Left forelimb (tissue), 1 donor: ENCODE measurements around the gene RHOT2.

Source experiments
- DNase-seq: peaks from one replicate; pipeline ENCODE4 v3.0.0-alpha.2; 2018; ENCODE audit warnings: low spot score

Gene RHOT2

DNA sequence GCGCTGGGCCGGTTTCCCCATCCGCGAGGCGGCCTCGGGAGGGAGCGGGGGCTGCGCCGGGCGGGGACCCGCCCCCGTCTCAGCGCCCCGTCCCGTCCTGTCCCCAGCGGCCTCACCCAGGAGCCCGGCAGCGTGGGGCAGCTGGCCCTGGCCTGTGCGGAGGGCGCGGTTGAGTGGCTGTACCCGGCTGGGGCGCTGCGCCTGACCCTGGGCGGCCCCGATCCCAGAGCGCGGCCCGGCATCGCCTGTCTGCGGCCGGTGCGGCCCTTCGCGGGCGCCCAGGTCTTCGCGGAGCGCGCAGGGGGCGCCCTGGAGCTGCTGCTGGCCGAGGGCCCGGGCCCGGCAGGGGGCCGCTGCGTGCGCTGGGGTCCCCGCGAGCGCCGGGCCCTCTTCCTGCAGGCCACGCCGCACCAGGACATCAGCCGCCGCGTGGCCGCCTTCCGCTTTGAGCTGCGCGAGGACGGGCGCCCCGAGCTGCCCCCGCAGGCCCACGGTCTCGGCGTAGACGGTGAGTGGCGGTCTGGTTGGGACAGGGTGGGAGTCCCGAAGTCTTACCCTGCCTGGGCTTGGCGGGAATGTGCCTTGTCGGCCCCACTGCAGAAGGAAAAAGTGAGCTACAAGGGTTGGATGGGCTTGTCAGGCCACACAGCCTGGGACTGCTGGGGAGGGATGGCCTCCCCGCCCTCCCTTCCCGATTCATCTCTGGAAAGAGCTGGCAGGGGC lies 47.7 kb downstream of the RHOT2 start:
- DNase-seq: no peak

GRCh38 chr16:716200-716568 lies 48.3 kb downstream of the RHOT2 start:
- no peak for DNase-seq

DNA sequence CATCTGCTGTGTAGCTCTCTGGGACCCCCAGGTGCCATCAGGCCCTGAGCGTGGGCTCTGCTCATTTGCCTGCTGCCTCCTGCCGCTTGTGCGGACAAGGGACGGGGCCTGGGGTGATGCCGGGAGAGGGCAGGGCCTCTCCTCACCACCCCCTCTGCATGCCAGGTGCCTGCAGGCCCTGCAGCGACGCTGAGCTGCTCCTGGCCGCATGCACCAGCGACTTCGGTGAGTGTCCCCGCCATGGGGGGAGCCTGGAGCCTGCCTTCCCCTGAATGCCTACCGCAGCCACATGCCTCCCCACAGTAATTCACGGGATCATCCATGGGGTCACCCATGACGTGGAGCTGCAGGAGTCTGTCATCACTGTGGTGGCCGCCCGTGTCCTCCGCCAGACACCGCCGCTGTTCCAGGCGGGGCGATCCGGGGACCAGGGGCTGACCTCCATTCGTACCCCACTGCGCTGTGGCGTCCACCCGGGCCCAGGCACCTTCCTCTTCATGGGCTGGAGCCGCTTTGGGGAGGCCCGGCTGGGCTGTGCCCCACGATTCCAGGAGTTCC lies 48.9 kb downstream of the RHOT2 start:
- no peak for DNase-seq

- DNase-seq: no peak
Measured at GRCh38 chr16:717450-718245, 49.7 kb downstream of the RHOT2 start.

GRCh38 chr16:718389-718788 lies 50.5 kb downstream of the RHOT2 start:
- DNase-seq: no peak

GRCh38 chr16:718922-719321 lies 51.0 kb downstream of the RHOT2 start:
- no peak for DNase-seq

- no peak for DNase-seq
Measured at GRCh38 chr16:719815-720446, 52.0 kb downstream of the RHOT2 start.

- no peak for DNase-seq
Measured at GRCh38 chr16:720447-720989, 52.6 kb downstream of the RHOT2 start.

GRCh38 chr16:720990-721764 lies 53.2 kb downstream of the RHOT2 start, which contains the start of gene ANTKMT:
Gene ANTKMT (plus strand): TSS chr16:721146. CDS start chr16:721275, 129 bp downstream.
- peak; percentile 88 for DNase-seq

DNA sequence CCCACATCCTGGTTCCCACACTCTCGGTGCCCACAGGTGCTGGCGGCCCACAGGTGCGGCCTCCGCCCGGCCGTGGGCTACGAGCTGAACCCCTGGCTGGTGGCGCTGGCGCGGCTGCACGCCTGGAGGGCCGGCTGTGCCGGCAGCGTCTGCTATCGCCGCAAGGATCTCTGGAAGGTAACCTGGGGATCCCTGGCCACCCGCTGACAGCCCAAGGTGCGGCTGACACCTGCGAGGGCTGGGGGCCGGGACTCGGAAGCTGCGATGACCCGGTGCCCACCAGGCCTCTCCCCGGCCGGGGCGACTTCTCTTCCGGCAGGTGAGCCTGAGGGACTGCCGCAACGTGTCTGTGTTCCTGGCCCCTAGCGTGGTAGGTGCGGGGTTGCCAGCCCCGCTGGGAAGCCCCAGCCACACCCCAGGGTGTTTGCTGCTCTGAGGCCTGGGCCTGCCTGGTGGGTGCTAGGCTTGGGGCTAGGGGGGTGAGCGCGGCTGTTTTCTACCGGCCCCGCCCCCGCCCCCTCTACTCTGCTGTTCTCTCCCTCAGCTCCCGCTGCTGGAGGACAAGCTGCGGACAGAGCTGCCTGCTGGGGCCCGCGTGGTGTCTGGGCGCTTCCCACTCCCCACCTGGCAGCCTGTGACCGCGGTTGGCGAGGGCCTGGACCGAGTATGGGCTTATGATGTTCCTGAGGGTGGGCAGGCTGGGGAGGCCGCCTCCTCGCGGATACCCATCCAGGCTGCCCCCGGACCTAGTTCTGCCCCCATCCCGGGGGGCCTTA lies 54.0 kb downstream of the RHOT2 start:
- DNase-seq: no peak

- DNase-seq: no peak
Measured at GRCh38 chr16:722835-723633, 55.1 kb downstream of the RHOT2 start.

GRCh38 chr16:723695-724094 lies 55.8 kb downstream of the RHOT2 start:
- DNase-seq: no peak
